NCI-H2196 (cell line): ENCODE measurements around the gene CCL22.
"Not testable (repeated sequence)": the region's sequence is repeated elsewhere in the genome, so short reads cannot be mapped to it uniquely, and the experiment has no call there.

Source experiments
- DNase-seq: peaks from one replicate; lab custom pipeline; 2025; ENCODE audit not compliant: unreplicated experiment; lab: John Stamatoyannopoulos, UW

CCL22 gene

DNA sequence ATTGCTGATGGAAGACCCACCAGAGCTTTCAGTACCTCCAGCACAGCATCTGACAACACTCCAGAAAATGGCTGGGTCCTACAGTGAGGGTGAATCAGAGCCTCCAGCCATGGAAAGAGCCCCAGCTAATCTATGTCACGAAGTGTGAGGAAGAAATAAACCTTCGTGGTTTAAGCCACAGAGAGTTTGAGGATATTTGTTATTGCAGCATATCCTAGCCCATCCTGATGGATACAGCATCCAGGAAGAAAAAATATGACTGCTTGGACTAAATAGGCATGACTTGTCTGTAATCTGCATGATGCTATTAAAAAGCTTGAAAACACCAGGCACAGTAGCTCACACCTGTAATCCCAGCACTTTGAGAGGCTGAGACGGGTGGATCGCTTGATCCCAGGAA is 32.7 kb downstream of the CCL22 start:
- DNase-seq: no peak

DNA sequence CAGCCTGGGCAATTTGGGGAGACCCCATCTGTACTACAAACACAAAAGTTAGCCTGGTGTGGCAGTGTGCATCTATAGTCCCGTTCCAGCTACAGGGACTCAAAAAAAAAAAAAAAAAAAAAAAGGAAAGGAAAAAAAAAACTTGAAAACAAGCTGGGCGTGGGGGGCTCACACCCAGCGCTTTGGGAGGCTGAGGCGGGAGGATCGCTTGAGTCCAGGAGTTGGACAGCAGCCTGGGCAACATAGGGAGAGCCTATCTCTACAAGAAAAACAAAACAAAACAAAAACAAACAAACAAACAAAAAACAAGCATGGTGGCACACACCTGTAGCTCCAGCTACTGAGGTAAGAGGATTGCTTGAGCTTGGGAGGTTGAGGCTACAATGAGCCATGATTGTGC is 33.1 kb downstream of the CCL22 start:
- no peak for DNase-seq

DNA sequence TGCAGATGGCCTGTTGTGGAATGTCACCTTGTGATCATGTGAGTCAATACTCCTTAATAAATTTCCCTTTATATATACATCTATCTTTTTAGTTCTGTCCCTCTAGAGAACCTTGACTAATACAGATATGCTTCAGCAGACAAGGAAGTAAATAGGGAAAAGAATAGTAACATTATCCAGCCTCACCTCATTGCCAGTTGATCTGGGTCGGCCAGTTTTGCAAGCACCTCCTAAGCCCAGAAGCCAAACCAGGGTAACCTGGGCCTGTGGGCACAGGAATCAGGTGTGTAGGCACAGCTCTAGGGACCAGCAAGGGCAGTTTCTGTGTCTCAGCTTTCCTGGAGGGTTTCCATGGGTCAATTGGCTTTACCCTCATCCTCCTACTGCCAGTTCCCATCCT is 34.1 kb downstream of the CCL22 start:
- DNase-seq: no peak

DNA sequence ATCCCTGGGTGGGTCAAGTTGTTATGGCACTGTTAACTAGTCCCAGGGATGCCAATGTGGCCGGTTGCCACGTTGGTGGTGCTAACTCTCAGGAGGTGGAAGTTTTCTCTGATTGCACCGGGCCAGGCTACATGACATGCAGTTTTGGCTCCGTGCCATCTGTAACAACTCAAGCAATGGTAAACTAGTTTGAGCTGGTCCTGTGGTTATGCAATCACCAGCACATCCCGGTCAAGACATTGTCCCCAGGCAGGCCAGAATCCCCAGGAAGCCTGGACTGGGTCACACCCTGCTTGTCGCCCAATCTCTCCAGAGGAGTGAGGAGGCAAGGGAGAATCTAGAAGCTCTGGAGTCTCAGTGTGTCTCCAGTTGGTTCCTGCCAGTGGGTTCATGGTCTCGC is 35.9 kb downstream of the CCL22 start:
- DNase-seq: peak; percentile 21

DNA sequence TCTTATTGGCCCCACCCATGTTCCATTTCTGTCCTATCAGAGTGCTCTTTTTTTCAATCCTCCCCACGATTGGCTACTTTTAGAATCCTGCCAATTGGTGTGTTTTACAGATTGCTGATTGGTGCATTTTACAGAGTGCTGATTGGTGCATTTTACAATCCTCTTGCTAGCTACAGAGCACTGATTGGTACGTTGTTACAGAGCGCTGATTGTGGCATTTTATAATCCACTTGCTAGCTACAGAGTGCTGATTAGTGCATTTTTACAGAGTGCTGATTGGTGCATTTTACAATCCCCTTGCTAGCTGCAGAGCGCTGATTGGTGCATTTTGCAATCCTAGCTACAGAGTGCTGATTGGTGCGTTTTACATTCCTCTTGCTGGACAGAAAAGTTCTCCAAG is 36.4 kb downstream of the CCL22 start:
- no peak for DNase-seq

DNA sequence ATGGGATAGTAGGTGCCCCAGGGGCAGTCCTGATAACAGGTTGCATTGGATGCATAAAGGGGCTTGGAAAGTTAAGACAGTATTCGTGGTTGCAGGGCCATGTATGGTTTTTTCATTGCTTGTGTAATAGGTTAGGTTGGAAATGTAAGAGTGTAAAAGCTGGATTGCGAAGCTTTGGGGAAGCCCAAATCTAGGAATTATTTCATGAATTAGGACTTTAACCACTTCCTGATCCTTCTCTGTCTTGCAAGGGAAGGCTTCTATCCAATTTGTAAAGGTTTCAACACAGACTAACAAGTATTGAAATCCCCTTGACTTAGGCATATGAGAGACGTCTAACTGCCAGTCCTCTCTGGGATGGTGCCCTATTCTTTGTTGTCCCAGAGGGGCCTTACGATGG is 38.2 kb downstream of the CCL22 start:
- no peak for DNase-seq

DNA sequence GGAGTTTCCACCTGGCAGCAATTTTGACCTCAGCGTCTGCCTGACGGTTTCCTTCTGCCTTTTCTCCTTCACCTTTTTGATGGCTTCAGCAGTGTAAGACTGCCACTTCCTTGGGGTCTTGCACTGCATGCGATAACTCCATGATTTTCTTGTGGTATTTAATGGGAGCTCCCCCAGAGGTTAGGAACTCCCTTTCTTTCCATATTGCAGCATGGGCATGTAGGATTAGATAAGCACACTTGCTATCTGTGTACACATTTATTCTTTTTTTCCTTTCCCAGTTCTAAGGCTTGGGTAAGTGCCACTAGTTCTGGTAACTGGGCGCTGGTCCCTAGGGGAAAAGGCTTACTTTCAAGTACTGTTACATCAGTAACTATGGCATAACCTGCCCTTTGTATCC is 38.9 kb downstream of the CCL22 start:
- not testable (repeated sequence) for DNase-seq

DNA sequence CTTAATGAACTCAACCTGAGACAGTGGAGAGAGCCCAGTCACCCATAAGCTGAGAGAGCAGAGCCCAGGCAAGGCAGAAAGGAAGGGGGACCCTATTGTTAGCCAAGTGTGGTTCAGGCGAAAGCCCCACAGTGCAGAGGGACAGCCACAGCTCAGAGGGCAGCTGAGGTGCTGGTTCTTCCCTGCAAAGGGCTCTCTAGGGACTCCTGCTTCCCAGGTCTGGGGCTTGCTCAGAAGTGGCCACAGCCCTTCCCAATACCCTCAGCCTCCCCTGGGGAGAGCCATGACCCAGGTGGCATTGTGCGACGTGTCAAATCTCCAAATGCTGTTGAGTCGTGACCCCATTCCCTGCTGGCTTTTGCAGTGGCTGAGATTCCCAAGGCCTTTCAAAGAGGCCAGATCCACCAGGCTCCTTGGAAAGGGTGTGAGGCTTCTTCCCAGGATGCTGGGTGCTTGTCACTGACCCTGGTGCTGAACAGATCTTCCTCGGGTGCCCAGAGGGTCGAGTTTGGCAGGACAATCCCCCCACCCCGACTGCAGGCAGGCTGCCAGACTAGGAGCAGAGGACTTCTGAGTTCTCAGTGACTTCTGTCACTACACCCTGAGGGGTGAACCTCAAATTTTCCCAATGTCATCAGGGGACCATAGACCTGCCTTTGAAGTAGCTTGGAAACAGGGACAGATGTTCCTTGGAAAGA is 43.5 kb downstream of the CCL22 start:
- DNase-seq: no peak

DNA sequence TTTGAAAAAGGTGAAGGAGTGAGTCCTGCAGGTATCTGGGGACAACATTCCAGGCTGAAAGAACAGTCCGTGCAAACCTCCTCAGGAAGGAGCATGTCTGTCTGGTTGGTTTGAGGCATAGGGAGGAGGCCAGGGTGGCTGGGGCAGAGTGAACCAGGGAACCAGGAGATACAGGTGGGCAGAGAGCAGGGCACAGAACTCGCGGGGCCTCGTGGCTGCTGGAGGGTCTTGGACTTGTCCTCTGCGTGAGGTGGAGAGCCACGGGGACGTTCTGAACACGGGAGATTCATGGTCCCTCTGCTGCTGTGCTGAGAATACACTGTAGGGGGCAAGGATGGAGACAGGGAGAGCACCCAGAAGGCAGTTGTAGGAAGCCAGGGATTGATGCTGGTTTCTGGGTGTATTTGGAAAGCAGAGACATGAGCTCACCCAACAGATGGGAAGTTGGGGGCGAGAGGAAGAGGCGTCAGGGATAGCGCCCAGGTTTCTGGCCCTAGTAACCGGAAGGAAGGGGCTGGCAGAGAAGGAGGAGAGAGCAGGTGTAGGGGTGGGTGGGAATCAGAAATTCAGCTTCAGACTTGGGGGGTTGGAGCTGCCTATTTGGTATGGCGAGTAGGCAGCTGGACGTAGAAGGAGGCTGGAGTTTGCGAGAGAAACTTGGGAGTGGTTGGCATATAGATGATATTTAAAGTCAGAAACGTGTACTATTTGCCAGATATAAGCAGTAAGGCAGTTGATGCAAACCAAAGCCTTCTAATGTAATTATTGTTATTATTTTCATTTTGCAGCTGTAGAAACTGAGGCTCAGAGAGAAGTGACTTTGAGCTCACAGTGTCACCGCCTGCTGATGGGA is 45.6 kb downstream of the CCL22 start, which contains the start of gene CCL17:
Gene CCL17, plus strand, starts transcription at position 803 of the 853 bp plus-strand sequence. CDS start 9,166 bp downstream, outside the sequence.
- no peak for DNase-seq

DNA sequence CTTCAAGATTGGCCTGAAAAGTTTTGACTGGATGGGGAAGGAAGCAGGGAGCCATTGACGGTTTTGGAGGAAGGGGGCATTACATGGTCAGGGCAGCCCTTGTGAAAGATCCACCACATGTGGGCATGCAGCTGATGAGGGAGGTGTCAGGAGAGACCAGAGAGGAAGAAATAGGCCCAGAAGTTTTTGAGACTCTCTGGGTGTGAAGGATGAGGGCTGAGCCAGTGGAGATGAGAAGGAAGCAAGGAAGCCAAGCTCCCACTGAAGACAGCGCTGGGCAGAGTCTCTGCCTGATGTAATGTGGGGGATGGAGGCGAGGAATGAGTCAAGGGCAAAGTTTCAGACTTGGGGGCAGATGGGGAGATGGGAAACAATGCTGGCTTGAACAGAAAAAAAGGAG is 46.5 kb downstream of the CCL22 start:
- no peak for DNase-seq

DNA sequence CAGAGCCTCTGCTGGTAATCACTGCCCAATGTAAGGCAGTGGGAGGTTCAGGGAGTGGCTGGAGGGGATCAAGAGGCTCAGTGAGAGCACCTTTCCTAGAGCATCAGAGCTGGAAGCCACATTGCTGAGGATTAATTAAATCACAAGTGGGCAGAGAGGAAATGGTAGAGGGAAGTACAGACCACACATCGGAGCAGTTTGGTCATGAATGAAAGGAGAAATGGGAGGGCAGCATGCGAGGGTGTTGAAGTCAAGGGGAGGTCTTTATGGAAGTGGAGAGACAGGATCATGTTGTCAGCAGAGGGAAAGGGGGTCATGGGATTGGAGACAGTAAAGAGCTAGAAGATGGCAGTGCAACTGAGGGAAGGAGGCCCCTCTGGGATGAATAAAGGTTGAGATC is 48.3 kb downstream of the CCL22 start:
- DNase-seq: no peak

DNA sequence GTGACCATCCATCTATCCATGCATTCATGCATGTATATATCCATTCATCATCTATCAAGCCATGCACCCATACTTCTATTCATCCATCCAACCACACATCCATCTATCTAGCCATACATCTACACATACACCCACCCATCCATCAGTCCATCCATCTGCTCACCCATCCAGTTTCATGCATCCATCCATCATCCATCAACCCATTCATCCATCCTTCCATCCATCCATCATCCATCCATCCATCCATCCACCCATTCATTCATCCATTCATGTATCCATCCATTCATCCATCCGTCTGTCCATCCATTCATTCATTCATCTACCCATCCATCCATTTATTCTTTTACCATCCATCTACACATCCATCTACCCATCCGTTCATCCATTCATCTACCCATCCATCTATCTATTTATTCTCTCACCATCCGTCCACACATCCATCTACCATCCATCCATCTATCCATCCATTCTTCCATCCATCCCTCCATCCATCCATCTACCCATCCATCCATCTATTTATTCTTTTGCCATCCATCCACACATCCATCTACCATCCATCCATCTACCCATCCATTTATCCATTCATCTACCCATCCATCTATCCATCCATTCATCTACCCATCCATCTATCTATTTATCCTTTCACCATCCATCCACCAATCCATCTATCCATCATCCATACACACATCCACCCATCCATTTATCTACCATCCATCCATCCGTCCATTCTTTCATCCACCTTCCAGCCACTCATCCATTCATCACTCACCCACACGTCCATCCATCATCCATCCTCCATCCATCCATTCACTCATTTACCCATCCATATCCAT is 49.2 kb downstream of the CCL22 start:
- DNase-seq: no peak

DNA sequence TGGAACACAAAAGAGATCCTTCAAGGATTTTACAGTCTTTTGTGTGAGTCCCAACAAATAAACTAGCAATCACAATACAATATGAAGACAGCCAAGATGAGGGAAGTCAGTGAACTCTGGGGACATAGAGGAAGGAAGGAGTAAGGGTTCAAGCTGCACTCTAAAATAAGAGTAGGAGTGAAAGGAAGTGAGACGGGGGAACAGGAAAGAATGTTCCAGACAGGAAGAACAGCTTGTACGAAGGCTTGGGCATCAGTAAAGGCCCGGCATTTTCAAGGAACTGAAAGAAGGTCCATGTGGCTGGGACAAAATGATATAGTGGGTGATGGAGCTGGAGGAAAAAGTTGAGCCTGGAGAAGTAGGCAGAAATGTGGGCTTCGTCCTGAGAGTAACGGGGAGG is 50.5 kb downstream of the CCL22 start:
- no peak for DNase-seq

DNA sequence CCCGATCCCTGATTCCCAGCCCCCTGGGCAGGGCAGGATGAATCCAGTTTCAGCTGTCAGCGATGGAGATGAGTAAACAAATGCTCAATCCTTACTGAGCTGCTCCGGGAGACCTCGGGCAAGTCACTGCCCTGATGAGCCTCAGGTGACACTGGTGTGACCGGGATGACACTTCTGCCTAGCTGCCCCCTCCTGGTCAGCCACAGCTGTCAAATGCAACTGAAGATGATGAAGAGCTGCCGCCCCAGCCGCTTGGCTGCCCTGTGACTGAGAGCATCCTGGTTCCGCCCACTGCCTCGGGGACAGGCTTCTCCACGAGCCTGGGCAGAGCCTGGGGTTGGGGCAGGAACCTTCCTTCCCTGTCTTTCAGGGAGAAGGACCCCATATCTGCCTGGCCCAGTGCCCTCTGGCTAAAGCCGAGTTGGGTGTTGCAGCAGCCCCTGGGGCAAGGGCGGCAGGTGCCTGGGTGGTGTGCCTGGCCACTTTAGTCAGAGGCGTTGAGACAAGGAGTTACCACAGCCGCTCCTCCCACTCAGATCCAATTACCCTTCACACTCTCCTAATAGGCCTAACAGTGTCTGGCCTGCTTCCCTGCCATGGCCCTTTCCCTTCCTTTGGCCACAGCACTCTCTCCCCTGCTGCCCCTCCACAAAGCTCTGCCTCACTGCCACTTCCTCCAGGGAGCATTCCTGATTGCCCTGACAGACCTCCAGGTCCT is 51.4 kb downstream of the CCL22 start:
- peak; percentile 21 for DNase-seq

DNA sequence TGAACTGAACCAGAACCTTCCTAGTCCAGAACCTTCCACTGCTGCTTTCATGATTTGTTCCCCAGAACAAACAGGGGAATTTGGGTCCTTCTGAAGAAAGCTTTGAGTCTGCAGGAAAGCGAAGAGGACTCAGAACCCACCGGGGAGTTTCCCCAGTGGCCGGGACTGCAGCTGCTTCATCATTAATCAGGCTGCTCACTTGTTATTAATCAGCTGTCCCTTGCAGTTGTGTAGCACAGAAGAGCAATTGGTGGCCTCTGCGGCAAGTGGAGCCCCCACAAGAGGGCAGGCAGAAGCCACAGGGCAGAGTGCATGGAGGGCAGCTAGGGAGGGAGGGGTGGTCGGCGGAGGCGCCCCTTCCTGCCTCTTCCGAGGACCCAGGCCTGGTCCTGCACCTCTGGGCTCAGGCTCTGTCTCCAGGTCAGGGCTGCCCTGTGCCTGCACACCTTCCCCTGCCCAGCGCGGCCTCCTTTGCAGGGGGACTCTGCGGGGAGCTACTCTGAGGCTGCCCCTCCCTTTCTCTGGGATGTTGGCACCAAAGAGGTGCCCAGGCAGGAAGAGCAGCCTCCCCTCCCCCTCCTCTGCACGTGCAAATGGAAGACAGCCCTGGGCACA is 52.9 kb downstream of the CCL22 start:
- DNase-seq: no peak

DNA sequence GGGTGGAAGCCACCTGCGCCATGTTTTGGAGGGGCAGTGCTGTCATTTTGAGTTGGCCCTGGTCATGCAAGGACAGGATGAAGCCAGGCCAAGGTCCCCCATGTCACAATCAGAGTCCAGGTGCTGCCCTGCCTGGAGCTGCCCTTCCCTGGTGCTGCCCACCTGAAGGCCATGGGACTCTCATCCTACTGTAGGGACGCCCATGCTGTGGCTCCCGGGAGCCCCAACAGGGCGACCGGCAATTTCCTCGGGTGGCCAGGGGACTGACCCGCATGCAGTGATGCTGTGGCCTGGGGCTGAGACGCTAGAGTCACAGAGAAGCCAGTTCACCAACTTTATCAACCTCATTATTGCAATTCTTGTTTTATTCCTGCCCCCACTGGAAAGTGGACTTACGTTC is 54.0 kb downstream of the CCL22 start:
- no peak for DNase-seq

DNA sequence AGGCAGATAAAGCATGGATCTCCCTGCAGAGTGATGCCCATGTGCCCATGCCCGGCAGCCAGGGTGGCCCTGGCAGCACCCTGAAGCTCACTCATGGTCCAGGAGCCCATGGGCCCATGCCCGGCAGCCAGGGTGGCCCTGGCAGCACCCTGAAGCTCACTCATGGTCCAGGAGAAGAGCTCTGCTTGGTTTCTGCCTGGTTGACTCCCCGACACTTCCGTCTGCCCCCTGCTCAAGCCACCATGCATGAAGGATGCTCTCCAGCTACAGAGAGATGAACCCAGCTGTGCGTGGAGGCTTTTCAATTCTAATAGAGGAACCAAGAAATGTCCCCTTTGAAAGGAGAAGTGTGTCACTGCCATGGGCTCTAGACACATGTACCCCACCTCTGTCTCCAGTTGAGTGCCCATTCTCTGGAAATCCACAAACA is 54.7 kb downstream of the CCL22 start:
- no peak for DNase-seq

DNA sequence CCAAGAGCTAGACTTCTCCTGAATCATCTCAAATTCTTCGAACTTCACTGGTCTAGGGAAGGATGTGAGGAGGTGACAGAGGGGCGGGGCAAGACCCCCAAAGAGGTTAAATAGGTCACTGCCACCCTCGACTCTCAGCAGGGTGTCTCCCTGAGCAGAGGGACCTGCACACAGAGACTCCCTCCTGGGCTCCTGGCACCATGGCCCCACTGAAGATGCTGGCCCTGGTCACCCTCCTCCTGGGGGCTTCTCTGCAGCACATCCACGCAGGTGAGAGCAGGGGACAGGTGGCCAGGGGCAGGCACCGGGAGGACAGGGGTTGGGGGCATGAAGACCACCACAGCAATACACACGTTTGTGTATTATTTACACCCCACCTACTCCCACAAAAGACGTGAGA is 55.1 kb downstream of the CCL22 start:
- no peak for DNase-seq
